Measurements from ENCODE around the gene PAK5.

Gene PAK5

DNA sequence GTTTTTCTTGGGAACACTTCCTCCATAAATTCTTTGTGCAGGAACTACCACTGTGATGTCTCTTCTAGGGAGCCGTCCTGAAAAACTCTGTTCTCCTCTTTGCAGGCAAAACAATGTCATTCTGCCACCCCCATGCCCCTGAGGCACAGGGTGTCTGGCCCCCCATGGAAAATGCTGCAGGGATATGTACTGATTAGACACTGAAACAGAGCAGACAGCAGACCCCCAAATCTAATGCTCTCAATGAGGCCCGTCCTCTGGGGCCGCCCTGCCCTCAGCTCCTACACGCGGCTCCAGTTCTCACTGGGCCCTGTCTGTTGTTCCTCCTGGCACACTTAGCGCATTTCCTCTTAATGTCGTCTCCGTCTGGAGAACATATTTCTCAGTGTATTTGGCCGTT is 227.0 kb downstream of the PAK5 start:
- H3K4me1 ChIP-seq: peaks cover 0 to 3% (median 0%) of the 10 kb centered on the region in 4 donors
- TF ChIP-seq, protein P1, sequence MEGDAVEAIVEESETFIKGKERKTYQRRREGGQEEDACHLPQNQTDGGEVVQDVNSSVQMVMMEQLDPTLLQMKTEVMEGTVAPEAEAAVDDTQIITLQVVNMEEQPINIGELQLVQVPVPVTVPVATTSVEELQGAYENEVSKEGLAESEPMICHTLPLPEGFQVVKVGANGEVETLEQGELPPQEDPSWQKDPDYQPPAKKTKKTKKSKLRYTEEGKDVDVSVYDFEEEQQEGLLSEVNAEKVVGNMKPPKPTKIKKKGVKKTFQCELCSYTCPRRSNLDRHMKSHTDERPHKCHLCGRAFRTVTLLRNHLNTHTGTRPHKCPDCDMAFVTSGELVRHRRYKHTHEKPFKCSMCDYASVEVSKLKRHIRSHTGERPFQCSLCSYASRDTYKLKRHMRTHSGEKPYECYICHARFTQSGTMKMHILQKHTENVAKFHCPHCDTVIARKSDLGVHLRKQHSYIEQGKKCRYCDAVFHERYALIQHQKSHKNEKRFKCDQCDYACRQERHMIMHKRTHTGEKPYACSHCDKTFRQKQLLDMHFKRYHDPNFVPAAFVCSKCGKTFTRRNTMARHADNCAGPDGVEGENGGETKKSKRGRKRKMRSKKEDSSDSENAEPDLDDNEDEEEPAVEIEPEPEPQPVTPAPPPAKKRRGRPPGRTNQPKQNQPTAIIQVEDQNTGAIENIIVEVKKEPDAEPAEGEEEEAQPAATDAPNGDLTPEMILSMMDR (IDR thresholded peaks at IDR 0.05): no peak
- no peaks in the 10 kb centered on the region for H3K27me3 ChIP-seq
- DNase-seq: no peak
- no peak overlapping the region for H3K4me3 ChIP-seq
- no peak overlapping the region for H3K27ac ChIP-seq
- no peaks in the 10 kb centered on the region for H3K9me3 ChIP-seq
- intact Hi-C loops (cut with DNase I; ENCODE audit: low total_unique reads): no loop called here
- no peaks in the 10 kb centered on the region for H3K36me3 ChIP-seq

DNA sequence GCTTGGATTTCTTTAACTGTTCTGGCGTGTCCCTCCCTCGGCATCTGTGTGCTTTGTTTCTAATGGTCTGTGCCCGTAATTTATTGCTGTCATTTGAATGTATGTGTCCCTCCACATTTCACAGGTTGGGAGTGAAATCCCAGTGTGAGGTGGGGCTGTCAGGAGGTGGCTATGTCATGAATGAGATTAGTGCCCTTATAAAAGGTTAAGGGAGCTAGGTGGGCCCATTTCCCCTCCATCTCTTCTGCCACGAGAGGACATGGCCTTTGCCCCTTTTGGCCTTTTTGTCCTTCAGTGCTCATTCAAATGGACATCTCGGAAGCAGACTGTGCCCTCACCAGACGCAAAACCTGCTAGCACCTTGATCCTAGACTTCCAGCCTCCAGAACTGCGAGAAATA is 228.2 kb downstream of the PAK5 start:
- Histone ChIP-seq H3K27me3 (no peaks in the 10 kb centered on the region), H3K4me1 (no peaks in the 10 kb centered on the region), H3K36me3 (no peaks in the 10 kb centered on the region), H3K27ac (no peak overlapping the region), H3K4me3 (no peak overlapping the region), H3K9me3 (no peaks in the 10 kb centered on the region)
- DNase-seq: no peak
- TF ChIP-seq, protein P1 (IDR thresholded peaks at IDR 0.05): no peak
- intact Hi-C loops (cut with DNase I; ENCODE audit: low total_unique reads): no loop called here

DNA sequence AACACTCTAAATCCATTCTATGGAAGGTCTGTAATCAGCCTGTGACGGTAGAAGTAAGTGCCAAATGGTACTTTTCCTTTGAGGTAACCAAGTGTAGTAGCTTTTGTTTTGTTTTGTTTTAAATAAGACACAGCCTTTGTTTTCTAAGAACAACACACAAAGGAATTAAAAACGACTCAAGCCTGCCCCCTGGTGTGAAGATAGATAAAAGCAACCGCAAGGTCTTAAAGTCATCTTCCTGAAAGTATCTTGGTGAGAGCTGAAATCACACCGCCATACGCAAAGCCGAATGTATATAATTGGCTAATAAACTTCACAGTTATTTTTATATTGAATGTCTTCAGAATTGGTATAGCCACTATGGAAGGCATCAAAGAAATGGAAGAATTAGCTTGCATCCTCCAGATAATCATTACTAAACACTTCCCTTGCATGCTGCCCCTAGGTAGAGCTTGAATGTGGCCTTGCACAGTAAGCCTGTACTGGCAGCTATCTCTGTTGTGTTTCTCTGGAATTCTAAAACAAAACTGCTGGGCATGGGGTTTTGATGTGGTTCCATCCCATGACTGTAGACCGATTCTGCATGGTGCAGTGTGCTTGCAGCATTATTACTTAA is 228.9 kb downstream of the PAK5 start:
- TF ChIP-seq, protein P1 (IDR thresholded peaks at IDR 0.05): peak; percentile 63 to 77
- Histone ChIP-seq H3K4me1 (no peaks in the 10 kb centered on the region), H3K9me3 (no peaks in the 10 kb centered on the region), H3K27me3 (no peaks in the 10 kb centered on the region), H3K36me3 (no peaks in the 10 kb centered on the region), H3K4me3 (no peak overlapping the region), H3K27ac (no peak overlapping the region)
- DNase-seq: peak in 1 of 2 donors; percentile 40
- intact Hi-C loops (cut with DNase I; ENCODE audit: low total_unique reads): loop anchor here (2.0 kb wide), 1 partner anchor 199 kb away; no protein-coding TSS in a partner anchor

DNA sequence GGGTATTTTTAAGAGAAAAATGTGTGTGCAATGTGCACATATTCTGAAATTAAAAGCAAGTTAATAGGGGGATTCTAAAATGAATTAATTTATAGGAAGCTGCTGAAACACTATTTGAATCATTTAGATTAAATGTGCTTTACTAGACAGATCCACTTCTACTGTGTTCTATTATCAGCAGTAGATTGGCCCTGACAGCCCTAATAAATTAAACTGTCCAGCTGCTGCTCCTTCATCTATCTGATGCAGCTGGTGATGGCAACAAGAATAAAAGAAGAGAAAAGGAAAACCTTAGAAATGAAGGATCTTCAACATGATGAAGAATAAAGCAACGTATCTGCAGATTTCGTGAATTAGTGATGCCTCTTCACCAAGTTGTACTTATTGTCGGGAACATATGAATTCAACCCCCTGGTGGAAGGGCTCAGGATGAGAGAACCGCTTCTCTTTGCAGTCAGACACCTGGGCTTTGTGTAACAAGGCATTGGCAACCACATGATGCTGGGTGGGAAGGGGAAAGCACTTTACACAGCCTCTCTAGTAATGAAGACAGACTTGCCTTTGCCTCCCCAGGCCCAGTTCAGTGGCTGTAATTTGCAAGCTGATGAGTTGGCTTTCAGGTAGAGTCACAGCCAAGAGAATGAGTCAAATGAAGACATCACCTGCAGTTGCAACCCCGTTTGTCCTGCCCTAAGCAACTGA is 230.1 kb downstream of the PAK5 start:
- Histone ChIP-seq H3K4me1 (no peaks in the 10 kb centered on the region), H3K9me3 (no peaks in the 10 kb centered on the region), H3K27me3 (no peaks in the 10 kb centered on the region), H3K27ac (no peak overlapping the region), H3K36me3 (no peaks in the 10 kb centered on the region), H3K4me3 (no peak overlapping the region)
- TF ChIP-seq, protein P1 (IDR thresholded peaks at IDR 0.05): no peak
- no peak for DNase-seq
- intact Hi-C loops (cut with DNase I; ENCODE audit: low total_unique reads): loop anchor here (2.0 kb wide), 1 partner anchor 198 kb away; no protein-coding TSS in a partner anchor

DNA sequence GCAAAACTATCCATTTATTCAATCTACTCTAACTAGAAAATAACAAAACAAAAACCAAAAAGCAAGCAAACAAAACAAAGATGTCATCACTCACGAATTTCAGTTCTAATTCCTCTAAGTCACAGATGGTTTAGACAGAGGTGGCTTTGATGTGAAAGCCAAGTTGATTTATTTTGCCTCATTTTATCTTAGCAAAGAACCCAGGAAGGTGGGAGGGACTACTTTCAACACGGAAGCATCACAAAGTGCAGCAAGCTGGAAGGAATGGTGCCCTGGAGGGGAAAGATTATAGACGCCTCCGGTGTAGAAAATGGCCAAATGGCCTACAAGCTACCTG is 236.1 kb downstream of the PAK5 start:
- intact Hi-C loops (cut with DNase I; ENCODE audit: low total_unique reads): no loop called here
- no peak overlapping the region for H3K4me3 ChIP-seq
- no peak for DNase-seq
- no peaks in the 10 kb centered on the region for H3K4me1 ChIP-seq
- H3K9me3 ChIP-seq: no peaks in the 10 kb centered on the region
- peaks cover 0 to 2% of the 10 kb centered on the region in 2 donors for H3K27me3 ChIP-seq
- no peak overlapping the region for H3K27ac ChIP-seq
- H3K36me3 ChIP-seq: no peaks in the 10 kb centered on the region
- TF ChIP-seq, protein P1 (IDR thresholded peaks at IDR 0.05): no peak

All from tibial artery (tissue), 4 donors.